ENCODE measurements around the gene EBP.

- TF ChIP-seq CTCF (IDR thresholded peaks at IDR 0.05) (no peak), POLR2A (IDR thresholded peaks at IDR 0.05) (no peak)
Observed at GRCh38 chrX:48569958-48570357, 48.4 kb downstream of the EBP start.

All from lower leg skin (tissue), 3 donors.